Measurements from ENCODE around the gene EIF4B. TPM values are rescaled to one million over a fixed set of nuclear protein-coding genes. Genes with fewer than 3 reads are reported as not detected.
A peak's percentile ranks its signal among the peaks of the same experiment; 100 is the strongest.

Gene EIF4B
- total RNA-seq, 2 donors from 2014 or later = 279 to 338 TPM

DNA sequence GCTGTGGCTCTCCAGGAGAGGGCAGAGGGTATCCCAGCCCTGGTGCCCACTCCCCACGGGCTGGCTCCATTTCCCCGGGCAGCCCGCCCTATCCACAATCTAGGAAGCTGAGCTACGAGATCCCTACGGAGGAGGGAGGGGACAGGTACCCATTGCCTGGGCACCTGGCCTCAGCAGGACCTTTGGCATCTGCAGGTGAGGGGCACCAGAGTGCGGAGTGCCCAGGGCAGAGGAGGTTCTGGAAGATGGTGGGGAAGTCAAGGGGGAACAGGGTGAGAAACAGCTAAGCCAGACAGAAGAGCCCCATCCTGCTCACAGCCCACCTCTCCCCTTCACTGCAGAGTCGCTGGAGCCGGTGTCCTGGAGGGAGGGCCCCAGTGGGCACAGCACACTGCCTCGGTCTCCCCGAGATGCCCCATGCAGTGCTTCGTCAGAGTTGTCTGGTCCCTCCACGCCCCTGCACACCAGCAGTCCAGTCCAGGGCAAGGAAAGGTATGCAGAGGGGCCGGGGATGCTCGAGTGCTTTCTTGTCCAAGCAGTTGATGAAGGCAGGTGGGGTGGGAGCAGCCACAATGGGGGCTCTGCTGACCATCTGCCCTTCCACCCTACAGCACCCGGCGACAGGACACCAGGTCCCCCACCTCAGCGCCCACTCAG lies 53.9 kb downstream of the EIF4B start:
- peaks cover 80% of the 10 kb centered on the region for H3K36me3 ChIP-seq
- H3K27ac ChIP-seq = peak overlapping the region; percentile 50 to 84
- H3K9me3 ChIP-seq = no peaks in the 10 kb centered on the region
- H3K4me1 ChIP-seq (ENCODE audit: control insufficient read depth in 1 of 2, low read depth in 2 of 2) = peaks cover 15 to 68% of the 10 kb centered on the region in 2 donors
- TF ChIP-seq, protein P1, sequence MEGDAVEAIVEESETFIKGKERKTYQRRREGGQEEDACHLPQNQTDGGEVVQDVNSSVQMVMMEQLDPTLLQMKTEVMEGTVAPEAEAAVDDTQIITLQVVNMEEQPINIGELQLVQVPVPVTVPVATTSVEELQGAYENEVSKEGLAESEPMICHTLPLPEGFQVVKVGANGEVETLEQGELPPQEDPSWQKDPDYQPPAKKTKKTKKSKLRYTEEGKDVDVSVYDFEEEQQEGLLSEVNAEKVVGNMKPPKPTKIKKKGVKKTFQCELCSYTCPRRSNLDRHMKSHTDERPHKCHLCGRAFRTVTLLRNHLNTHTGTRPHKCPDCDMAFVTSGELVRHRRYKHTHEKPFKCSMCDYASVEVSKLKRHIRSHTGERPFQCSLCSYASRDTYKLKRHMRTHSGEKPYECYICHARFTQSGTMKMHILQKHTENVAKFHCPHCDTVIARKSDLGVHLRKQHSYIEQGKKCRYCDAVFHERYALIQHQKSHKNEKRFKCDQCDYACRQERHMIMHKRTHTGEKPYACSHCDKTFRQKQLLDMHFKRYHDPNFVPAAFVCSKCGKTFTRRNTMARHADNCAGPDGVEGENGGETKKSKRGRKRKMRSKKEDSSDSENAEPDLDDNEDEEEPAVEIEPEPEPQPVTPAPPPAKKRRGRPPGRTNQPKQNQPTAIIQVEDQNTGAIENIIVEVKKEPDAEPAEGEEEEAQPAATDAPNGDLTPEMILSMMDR (IDR thresholded peaks at IDR 0.05) = no peak
- no peak overlapping the region for H3K4me3 ChIP-seq
- no peaks in the 10 kb centered on the region for H3K27me3 ChIP-seq (replicated peaks; ENCODE audit: insufficient read depth)
- ATAC-seq (ENCODE audit: insufficient number of reproducible peaks, low FRiP score, low read depth) = no peak
- DNase-seq (ENCODE audit: low spot score) = no peak

DNA sequence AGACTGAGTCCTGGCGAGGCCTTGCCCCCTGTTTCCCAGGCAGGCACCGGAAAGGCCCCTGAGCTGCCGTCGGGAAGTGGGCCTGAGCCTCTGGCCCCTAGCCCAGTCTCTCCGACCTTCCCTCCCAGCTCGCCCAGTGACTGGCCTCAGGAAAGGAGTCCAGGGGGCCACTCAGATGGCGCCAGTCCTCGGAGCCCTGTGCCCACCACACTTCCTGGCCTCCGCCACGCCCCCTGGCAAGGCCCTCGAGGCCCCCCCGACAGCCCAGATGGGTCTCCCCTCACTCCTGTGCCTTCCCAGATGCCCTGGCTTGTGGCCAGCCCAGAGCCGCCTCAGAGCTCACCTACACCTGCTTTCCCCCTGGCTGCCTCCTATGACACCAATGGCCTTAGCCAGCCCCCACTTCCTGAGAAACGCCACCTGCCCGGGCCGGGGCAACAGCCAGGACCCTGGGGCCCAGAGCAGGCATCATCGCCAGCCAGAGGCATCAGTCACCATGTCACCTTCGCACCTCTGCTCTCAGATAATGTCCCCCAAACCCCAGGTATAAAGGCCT lies 54.5 kb downstream of the EIF4B start:
- Histone ChIP-seq H3K36me3 (peaks cover 79% of the 10 kb centered on the region), H3K9me3 (no peaks in the 10 kb centered on the region), H3K4me1 (ENCODE audit: control insufficient read depth in 1 of 2, low read depth in 2 of 2) (peaks cover 15 to 68% of the 10 kb centered on the region in 2 donors), H3K27me3 (replicated peaks; ENCODE audit: insufficient read depth) (no peaks in the 10 kb centered on the region), H3K27ac (peak overlapping the region; percentile 50 to 84), H3K4me3 (no peak overlapping the region)
- TF ChIP-seq, protein P1 (IDR thresholded peaks at IDR 0.05) = no peak
- no peak for ATAC-seq (ENCODE audit: insufficient number of reproducible peaks, low FRiP score, low read depth)
- no peak for DNase-seq (ENCODE audit: low spot score)

DNA sequence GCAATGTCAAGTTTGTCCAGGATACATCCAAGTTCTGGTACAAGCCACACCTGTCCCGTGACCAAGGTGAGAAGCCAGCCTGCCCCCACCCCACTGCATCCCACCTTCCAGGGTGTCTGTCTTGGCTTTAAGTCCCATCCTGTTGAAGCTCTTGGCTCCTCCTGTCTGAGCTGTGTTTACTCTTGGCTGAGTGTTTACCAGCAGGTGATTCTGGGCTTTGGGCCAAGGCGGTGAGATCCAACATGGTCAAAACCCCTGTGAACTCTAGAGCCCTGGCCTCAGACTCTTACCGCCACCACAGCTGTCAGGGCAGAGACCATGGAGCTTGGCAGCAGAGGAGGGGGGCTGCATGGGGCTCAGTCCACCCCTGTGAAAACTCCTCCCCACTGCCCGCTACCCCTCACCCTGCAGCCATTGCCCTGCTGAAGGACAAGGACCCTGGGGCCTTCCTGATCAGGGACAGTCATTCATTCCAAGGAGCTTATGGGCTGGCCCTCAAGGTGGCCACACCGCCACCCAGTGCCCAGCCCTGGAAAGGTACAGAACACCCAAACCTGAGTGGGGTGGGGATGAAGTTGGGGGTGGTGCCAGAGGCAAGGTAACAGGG lies 55.3 kb downstream of the EIF4B start:
- Histone ChIP-seq H3K4me1 (ENCODE audit: control insufficient read depth in 1 of 2, low read depth in 2 of 2) (peaks cover 21 to 72% of the 10 kb centered on the region in 2 donors), H3K27ac (peak overlapping the region; percentile 50 to 84), H3K9me3 (no peaks in the 10 kb centered on the region), H3K27me3 (replicated peaks; ENCODE audit: insufficient read depth) (no peaks in the 10 kb centered on the region), H3K36me3 (peaks cover 77% of the 10 kb centered on the region), H3K4me3 (no peak overlapping the region)
- no peak for DNase-seq (ENCODE audit: low spot score)
- TF ChIP-seq, protein P1 (IDR thresholded peaks at IDR 0.05) = no peak
- no peak for ATAC-seq (ENCODE audit: insufficient number of reproducible peaks, low FRiP score, low read depth)

DNA sequence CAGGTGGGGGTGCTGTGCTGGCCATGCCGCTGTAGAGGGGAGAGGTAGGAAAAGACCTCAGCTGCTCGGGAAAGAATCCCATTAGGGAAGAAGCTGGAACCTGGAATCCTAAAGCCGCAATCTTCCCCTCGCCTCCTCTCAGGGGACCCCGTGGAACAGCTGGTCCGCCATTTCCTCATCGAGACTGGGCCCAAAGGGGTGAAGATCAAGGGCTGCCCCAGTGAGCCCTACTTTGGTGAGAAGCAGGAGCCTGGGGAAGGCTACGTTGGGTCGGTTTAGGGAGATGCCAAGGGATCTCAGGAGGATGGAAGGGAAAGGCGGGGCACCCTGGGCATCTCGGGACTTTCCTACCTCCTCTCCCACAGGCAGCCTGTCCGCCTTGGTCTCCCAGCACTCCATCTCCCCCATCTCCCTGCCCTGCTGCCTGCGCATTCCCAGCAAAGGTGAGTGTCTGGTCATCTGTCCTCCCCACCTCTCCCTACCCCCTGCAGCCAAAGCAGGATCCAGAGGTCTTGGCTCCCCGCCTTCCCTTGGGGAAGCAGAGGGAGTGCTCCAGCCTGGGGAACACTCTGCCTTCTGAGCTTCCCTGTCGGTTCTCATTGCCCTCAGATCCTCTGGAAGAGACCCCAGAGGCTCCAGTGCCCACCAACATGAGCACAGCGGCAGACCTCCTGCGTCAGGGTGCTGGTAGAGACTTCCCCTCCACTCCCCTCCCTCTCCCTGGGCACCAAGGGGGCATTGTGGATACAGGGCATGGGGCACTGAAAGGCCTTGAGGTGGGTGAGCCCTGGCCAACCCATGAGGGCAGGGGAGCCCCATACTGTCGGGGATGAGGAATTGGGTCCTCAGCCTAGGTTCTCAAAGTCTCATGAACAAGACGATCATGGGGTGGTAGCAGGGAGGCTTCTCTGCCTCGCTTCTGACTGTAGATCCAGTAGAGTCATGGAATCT lies 56.0 kb downstream of the EIF4B start:
- TF ChIP-seq, protein P1 (IDR thresholded peaks at IDR 0.05) = no peak
- DNase-seq (ENCODE audit: low spot score) = no peak
- Histone ChIP-seq H3K9me3 (no peaks in the 10 kb centered on the region), H3K36me3 (peaks cover 72% of the 10 kb centered on the region), H3K27me3 (replicated peaks; ENCODE audit: insufficient read depth) (no peaks in the 10 kb centered on the region), H3K4me3 (no peak overlapping the region), H3K27ac (peak overlapping the region; percentile 50 to 84), H3K4me1 (ENCODE audit: control insufficient read depth in 1 of 2, low read depth in 2 of 2) (peaks cover 22 to 75% of the 10 kb centered on the region in 2 donors)
- ATAC-seq (ENCODE audit: insufficient number of reproducible peaks, low FRiP score, low read depth) = no peak
